NCI-H345 treated with DMSO at 0.1 percent for 48 hours (cell line): ENCODE results near the gene SLC9A8.

ENCODE experiments used
- DNase-seq: peaks from one replicate; lab custom pipeline; 2025; ENCODE audit not compliant: unreplicated experiment; lab: John Stamatoyannopoulos, UW

The SLC9A8 gene

DNA sequence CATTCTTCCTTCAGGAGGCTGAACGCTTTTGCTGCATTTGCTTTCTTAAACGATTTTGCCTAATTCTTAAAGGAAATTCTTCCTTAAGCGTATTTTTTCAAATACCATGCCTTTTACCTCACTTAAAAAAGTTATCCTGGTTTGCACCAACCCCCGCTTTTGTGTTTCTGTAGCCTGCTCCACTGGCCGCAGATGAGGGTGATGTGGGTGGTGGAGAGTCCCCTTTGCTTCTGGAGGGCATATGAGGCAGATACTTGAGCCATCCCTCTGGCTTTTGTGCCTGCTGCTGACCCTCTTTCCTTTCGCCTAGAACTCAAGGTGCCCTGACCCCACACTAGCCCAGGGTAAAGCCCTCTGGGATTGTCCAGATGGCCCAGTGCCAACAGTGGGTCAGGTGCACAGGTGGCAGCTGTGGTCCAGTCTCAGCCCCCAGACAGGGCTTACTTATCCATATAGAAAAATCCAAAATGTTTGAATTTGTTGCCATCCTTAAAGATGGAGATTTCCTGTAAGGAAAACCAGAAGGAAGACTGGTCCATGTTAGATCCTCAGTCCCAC is 58.8 kb downstream of the SLC9A8 start:
- DNase-seq: no peak

- DNase-seq: no peak
Observed at GRCh38 chr20:49872056-49872455, 59.4 kb downstream of the SLC9A8 start.

- DNase-seq: no peak
Observed at GRCh38 chr20:49874696-49875095, 62.1 kb downstream of the SLC9A8 start.

DNA sequence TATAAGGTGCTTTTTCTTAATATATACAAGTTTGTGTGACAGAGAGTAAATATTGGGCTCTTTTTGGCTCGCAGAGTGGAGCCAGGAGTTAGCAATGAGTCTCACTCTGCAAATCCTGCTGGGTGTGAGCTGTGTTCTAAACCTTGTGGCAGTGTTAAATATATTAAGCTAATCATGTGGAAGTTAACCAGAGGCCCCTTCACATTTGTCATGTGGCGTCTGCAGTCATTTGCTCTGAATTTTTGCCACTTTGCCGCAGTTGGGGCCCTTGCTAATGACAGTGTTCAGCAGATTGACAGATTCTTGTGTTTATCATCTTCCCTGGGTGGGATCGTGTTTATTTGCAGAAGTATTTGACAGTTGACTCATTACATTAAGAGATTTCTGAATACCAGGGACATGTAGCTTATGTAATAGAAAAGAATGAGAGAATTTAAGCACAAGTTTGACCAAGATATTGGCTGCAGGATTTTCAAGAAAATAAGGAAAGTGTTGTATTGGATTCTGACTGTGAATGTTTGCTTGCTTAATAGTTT is 64.8 kb downstream of the SLC9A8 start:
- no peak for DNase-seq

GRCh38 chr20:49878977-49879376 is 66.3 kb downstream of the SLC9A8 start:
- DNase-seq: no peak

- DNase-seq: no peak
Observed at GRCh38 chr20:49880177-49880576, 67.5 kb downstream of the SLC9A8 start.

- no peak for DNase-seq
Observed at GRCh38 chr20:49880724-49881445, 68.3 kb downstream of the SLC9A8 start.

DNA sequence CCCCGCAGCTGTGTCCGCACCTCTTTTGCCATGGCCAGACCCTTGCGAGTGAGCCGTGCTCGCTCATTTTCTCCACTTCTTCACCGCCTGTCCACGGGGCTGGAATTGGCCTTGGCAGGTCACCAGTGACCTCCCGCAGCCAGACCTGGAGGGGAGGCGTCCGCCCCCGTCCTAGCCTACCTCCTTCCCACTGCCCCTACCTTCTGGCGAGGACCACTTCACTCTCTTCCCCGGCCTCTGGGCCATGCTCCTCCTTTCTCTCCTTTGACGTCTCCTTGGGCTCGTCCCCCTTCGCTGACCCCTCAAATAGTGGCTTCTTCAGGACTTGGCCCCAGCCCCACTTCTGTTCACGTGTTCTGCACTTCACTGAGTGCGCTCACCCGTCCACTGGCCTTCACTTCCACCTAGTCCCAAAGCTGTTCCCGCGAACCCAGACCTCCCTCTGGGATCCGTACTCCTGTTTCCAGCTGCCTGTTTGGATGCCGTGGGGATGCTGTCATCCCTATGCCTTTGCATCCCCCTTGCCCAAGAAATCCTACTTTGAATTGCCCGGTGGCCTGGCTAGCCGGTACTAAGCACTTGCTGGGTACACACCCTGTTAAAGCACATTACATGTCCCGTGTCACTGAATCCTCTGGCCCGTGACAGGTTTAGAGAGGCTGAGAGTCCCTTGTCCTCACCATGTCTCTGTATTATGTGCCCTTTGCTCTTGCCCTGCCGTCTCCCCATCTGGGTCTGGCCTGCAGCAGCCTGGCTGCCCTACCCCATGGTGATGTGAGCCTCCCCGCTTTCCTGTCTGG is 69.7 kb downstream of the SLC9A8 start:
- DNase-seq: no peak

DNA sequence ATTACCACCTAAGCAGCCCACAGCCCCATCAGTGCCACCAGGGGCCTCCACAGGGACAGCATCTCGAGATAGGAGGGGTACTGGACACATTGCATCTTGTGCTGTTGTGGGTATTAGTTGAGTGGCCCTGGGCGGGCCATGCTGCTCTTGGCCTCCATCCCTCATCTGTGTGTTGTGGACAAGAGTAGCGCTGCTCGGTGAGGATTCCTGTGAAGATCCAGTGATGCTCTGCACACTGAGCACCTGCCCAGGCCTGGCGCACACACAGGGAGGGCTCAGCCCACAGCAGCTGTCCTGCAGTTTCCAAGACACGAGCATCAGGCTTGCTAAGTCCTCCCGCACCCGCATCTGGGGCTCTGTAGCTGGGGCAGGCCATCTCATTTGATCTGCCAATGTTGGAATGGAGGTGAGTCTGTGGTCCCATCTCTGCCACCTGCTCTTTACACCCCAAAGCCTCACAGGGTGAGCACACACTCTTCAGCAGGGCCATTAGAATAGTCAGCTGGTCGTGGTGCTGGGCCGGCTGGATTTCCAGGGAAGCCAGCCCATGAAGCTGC is 70.7 kb downstream of the SLC9A8 start:
- no peak for DNase-seq

GRCh38 chr20:49885558-49886332 is 73.1 kb downstream of the SLC9A8 start:
- no peak for DNase-seq

- DNase-seq: no peak
Observed at GRCh38 chr20:49886571-49887213, 74.1 kb downstream of the SLC9A8 start.

- no peak for DNase-seq
Observed at GRCh38 chr20:49887251-49888211, 74.9 kb downstream of the SLC9A8 start.

DNA sequence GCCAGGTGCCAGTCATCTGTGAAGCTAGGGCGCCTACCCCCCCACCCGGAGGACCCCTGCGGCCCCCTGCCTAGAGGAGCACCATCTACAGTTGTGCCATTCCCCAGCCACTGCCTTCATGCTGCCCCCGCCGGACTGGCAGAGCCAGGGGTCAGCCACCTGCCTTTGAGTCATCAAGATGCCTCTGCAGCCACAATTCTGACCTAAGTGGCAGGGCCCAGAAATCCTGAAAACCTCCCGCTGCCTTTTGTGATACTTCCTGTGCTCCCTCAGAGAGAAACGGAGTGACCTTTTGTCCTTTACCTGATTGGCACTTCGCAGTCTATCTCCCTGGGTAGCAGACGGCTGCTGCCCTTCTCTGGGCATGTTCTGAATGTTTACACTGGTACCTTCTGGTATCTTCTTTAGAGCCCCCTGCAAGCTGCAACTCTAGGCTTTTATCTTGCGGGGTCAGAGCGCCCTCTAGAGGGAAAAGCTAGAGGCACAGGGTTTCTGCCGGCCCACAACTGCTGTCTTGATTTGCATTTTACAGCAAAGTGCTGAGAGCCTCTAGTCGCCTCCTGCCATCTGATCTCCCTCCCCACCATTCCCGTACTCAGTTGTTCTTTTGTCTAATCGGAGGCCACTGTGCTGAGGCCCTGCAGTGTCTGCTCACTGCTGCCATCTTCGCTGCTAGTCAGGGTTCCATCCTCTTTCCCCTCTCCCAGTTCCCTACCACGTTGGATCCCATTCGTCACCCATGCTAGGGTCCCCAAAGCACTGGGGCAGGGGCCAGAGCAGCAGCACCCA is 75.8 kb downstream of the SLC9A8 start:
- peak; percentile 11 for DNase-seq

DNA sequence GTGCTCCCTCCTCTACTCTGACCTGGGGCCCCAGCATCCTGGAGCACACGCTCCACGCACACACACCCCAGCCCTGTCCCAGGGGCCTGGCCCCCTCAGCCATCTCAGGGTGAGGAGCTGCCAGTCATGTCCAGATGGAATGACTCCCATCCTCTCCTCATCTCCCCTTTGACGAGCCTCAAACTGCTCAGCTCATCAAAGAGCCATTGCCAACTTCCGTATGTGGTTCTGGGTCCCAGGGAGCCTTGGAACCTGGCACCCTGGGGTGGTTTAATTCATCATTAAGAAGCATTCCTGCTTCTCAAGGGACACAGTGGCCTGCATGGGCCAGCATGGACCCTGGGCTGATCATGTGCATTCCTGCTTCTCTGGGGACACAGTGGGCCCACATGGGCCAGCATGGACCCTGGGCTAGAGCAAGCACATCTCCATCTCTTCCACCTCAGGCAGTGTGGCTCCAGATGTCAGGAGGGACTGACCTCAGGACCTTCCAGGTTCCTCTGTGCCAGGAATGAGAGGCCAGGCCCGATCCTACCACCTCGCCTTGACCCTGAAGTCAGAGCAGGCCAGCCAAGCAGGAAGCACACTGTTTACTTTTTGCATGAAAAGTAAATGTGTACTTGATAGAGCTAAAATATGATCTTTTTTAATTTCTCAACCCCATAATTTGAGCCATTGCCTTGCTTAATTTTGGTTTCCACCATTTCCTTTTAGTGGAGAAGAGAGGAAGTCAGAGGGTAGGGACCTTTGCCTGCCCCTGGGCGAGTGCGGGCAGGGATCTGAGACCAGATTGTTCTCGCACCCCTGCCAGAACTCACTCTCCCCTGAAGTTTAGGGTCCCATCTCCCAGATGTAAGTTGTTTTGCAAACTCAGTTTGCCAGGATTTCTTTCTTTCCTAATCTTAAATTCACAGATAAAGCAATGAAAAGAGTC is 76.6 kb downstream of the SLC9A8 start:
- DNase-seq: no peak

GRCh38 chr20:49889935-49890333 is 77.3 kb downstream of the SLC9A8 start:
- no peak for DNase-seq

GRCh38 chr20:49890471-49891361 is 78.1 kb downstream of the SLC9A8 start:
- no peak for DNase-seq
